ENCODE data around the gene BAIAP3.

Gene BAIAP3

GRCh38 chr16:1332618-1333148 is 762 bp upstream of the BAIAP3 start:
- no peak for DNase-seq

- DNase-seq, result no peak
Measured at GRCh38 chr16:1333854-1334700, 632 bp downstream of the BAIAP3 start.

- DNase-seq, result no peak
Measured at GRCh38 chr16:1334739-1335138, 1.3 kb downstream of the BAIAP3 start.

- DNase-seq, result no peak
Measured at GRCh38 chr16:1335211-1335971, 1.9 kb downstream of the BAIAP3 start.

GRCh38 chr16:1335996-1336395 is 2.6 kb downstream of the BAIAP3 start:
- DNase-seq, result no peak

- DNase-seq, result no peak
Measured at GRCh38 chr16:1336619-1337018, 3.2 kb downstream of the BAIAP3 start.

GRCh38 chr16:1337486-1337885 is 4.0 kb downstream of the BAIAP3 start:
- DNase-seq, result no peak

GRCh38 chr16:1338119-1338730 is 4.8 kb downstream of the BAIAP3 start:
- DNase-seq, result no peak

GRCh38 chr16:1338855-1339675 is 5.6 kb downstream of the BAIAP3 start:
- DNase-seq, result no peak

- DNase-seq, result no peak
Measured at GRCh38 chr16:1340730-1341494, 7.5 kb downstream of the BAIAP3 start.

GRCh38 chr16:1341495-1342420 is 8.3 kb downstream of the BAIAP3 start:
- no peak for DNase-seq

- peak; percentile 44 for DNase-seq
Measured at GRCh38 chr16:1342526-1343427, 9.3 kb downstream of the BAIAP3 start.

GRCh38 chr16:1343428-1344242 is 10.2 kb downstream of the BAIAP3 start:
- DNase-seq, result no peak

- no peak for DNase-seq
Measured at GRCh38 chr16:1344499-1344898, 11.1 kb downstream of the BAIAP3 start.

GRCh38 chr16:1345087-1345486 is 11.6 kb downstream of the BAIAP3 start:
- no peak for DNase-seq

GRCh38 chr16:1345651-1346421 is 12.4 kb downstream of the BAIAP3 start:
- DNase-seq, result no peak
